Mesenchymal stem cell (in vitro differentiated cells and primary cell): Measurements from ENCODE around the gene YBX3.

Experiments
- DNase-seq: peaks from one replicate; pipeline ENCODE4 v3.0.0-alpha.2; 2013
- H2AFZ ChIP-seq: one replicate; pipeline ENCODE4 v1.6.1; 2013; ENCODE audit warnings: low read depth, mild to moderate bottlenecking, control low read depth, inconsistent platforms, low read length, moderate library complexity
- H2AK5ac ChIP-seq: 2 replicates; pipeline ENCODE4 v1.6.1; 2013; ENCODE audit warnings: low read length, moderate library complexity, mild to moderate bottlenecking, inconsistent platforms; ENCODE audit not compliant: severe bottlenecking
- H2BK120ac ChIP-seq: one replicate; pipeline ENCODE4 v1.6.1; 2013; ENCODE audit warnings: low read depth, mild to moderate bottlenecking, inconsistent platforms, low read length, moderate library complexity
- H2BK12ac ChIP-seq, 2 experiments: one replicate each; pipeline ENCODE4 v1.6.1; 2013; ENCODE audit warnings: inconsistent platforms in 2 of 2, low read length in 2 of 2, mild to moderate bottlenecking in 2 of 2, moderate library complexity in 2 of 2, control low read depth in 1 of 2
- H2BK15ac ChIP-seq: one replicate; pipeline ENCODE4 v1.6.1; 2013; ENCODE audit warnings: mild to moderate bottlenecking, low read depth, inconsistent platforms; ENCODE audit not compliant: poor library complexity, severe bottlenecking
- H2BK5ac ChIP-seq: 2 replicates; pipeline ENCODE4 v1.6.1; 2013; ENCODE audit warnings: low read depth, mild to moderate bottlenecking, low read length, control low read depth, inconsistent platforms; ENCODE audit not compliant: poor library complexity, severe bottlenecking
- H3K14ac ChIP-seq, 2 experiments: one replicate each; pipeline ENCODE4 v1.6.1; 2013; ENCODE audit warnings: inconsistent platforms in 2 of 2, low read length in 2 of 2, control low read depth in 1 of 2, mild to moderate bottlenecking in 1 of 2, moderate library complexity in 1 of 2
- H3K18ac ChIP-seq, 2 experiments: one replicate each; pipeline ENCODE4 v1.6.1; 2013; ENCODE audit warnings: inconsistent platforms in 2 of 2, low read length in 2 of 2, control low read depth in 1 of 2, low read depth in 1 of 2, mild to moderate bottlenecking in 1 of 2
- H3K23ac ChIP-seq, 2 experiments: one replicate each; pipeline ENCODE4 v1.6.1; 2013; ENCODE audit warnings: inconsistent platforms in 2 of 2, low read length in 2 of 2, mild to moderate bottlenecking in 2 of 2, moderate library complexity in 2 of 2, control low read depth in 1 of 2
- H3K27ac ChIP-seq: 2 replicates; pipeline ENCODE4 v1.5.1; 2013; ENCODE audit warnings: mild to moderate bottlenecking, moderate library complexity, low read length, control low read depth, inconsistent platforms; ENCODE audit not compliant: poor library complexity, severe bottlenecking
- H3K27me3 ChIP-seq, 2 experiments: 2 replicates each; pipeline versions ENCODE4 v1.6.1 to v1.7.0; 2013; ENCODE audit warnings: low read length in 2 of 2, mild to moderate bottlenecking in 2 of 2, moderate library complexity in 2 of 2, control low read depth in 1 of 2, inconsistent platforms in 1 of 2; ENCODE audit not compliant: control insufficient read depth in 1 of 2, insufficient read depth in 1 of 2
- H3K36me3 ChIP-seq, 2 experiments: 2 replicates each; pipeline versions ENCODE4 v1.6.1 to v1.7.0; 2013; ENCODE audit warnings: low read length in 2 of 2, control low read depth in 1 of 2, inconsistent platforms in 1 of 2, low read depth in 1 of 2, mild to moderate bottlenecking in 1 of 2; ENCODE audit not compliant: insufficient read depth in 2 of 2, control insufficient read depth in 1 of 2
- H3K4ac ChIP-seq, 2 experiments: one replicate each; pipeline ENCODE4 v1.6.1; 2013; ENCODE audit warnings: inconsistent platforms in 2 of 2, low read length in 2 of 2, mild to moderate bottlenecking in 2 of 2, moderate library complexity in 2 of 2, control low read depth in 1 of 2, low read depth in 1 of 2
- H3K4me1 ChIP-seq: 2 replicates; pipeline ENCODE4 v1.6.1; 2013; ENCODE audit warnings: low read depth, low read length, control low read depth; ENCODE audit not compliant: control insufficient read depth, insufficient read depth
- H3K4me2 ChIP-seq: 2 replicates; pipeline ENCODE4 v1.6.1; 2013; ENCODE audit warnings: low read length, mild to moderate bottlenecking, inconsistent platforms; ENCODE audit not compliant: poor library complexity, severe bottlenecking
- H3K4me3 ChIP-seq, 2 experiments: 2 replicates each; pipeline versions ENCODE4 v1.5.1 to v1.7.0; 2013; ENCODE audit warnings: low read length in 2 of 2, mild to moderate bottlenecking in 2 of 2, control low read depth in 1 of 2, low read depth in 1 of 2; ENCODE audit not compliant: insufficient read depth in 1 of 2
- H3K79me1 ChIP-seq: replicated peaks from 2 replicates; pipeline ENCODE4 v1.6.1; 2013; ENCODE audit warnings: mild to moderate bottlenecking, control low read depth, low read length, inconsistent platforms; ENCODE audit not compliant: poor library complexity, severe bottlenecking
- H3K9ac ChIP-seq: 2 replicates; pipeline ENCODE4 v1.7.0; 2013; ENCODE audit warnings: mild to moderate bottlenecking, low read length, moderate library complexity
- H3K9me3 ChIP-seq: 2 replicates; pipeline ENCODE4 v1.7.0; 2013; ENCODE audit warnings: mild to moderate bottlenecking, low read length; ENCODE audit not compliant: control insufficient read depth
- H4K8ac ChIP-seq: one replicate; pipeline ENCODE4 v1.6.1; 2013; ENCODE audit warnings: inconsistent platforms, mild to moderate bottlenecking, low read length, moderate library complexity
- H4K91ac ChIP-seq: one replicate; pipeline ENCODE4 v1.6.1; 2013; ENCODE audit warnings: mild to moderate bottlenecking, low read length, inconsistent platforms
- WGBS: methylation state at CpG from one replicate; pipeline ENCODE4 v1.1.7; 2013; ENCODE audit warnings: mixed read lengths; 5-methylcytosine and 5-hydroxymethylcytosine counted together

The YBX3 gene

DNA sequence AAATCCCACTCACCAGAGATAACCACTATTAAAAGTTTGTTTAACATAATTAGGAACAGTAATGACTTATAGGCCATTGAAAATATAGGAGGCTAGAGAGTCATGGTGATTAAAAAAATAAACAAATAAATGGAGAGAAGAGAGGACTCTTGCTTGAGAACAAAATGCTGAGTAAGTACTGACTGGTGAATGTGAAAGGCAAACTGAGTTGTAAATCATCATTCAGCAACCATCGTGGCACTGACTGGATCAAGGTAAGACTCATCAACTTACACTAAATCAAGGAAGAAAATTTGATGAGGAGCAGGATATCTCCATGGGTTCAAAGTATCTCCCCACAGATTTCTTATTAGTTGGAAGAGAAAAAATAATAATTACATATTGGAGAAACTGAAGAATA lies 14.1 kb upstream of the YBX3 start:
- WGBS = no CpG with 5 or more reads among the region's 1 CpG

DNA sequence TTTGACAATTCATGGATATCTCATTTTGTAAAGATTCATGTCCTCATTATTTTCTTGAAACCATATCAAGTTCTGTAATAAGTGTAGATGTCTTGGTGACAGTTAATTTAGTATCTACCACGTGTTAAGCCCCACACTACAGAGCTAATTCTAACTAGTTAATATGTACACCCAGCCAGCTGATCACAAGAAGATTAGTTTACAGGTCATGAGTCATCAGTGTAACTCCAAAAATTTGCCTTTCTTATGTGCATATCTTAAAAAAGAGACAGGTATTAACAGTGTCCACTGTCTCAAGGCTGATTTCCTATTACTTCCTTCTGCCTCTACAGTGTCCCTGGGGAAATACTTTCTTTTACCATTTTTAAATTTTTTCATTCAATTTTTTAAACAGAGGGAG lies 13.3 kb upstream of the YBX3 start:
- no peak overlapping the region for H2BK120ac ChIP-seq
- H3K4me1 ChIP-seq = peaks cover 1% of the 10 kb centered on the region

More for the DNA sequence above, 14.1 kb upstream of the YBX3 start:
- Histone ChIP-seq H2BK120ac (no peak overlapping the region), H3K9ac (no peak overlapping the region), H3K4me2 (no peak overlapping the region), H2BK5ac (no peak overlapping the region), H3K18ac (no peak overlapping the region), H4K91ac (no peak overlapping the region), H3K27me3 (peaks cover 5 to 12% of the 10 kb centered on the region in 2 experiments), H3K23ac (no peak overlapping the region), H3K4me3 (no peak overlapping the region), H3K4ac (no peak overlapping the region), H3K9me3 (no peaks in the 10 kb centered on the region), H3K36me3 (no peaks in the 10 kb centered on the region), H3K4me1 (peaks cover 1% of the 10 kb centered on the region), H4K8ac (no peak overlapping the region), H2AFZ (no peak overlapping the region), H2BK15ac (no peak overlapping the region), H3K79me1 (no peaks in the 10 kb centered on the region), H2BK12ac (no peak overlapping the region), H3K14ac (no peak overlapping the region), H2AK5ac (no peak overlapping the region), H3K27ac (no peak overlapping the region)
- no peak for DNase-seq

DNA sequence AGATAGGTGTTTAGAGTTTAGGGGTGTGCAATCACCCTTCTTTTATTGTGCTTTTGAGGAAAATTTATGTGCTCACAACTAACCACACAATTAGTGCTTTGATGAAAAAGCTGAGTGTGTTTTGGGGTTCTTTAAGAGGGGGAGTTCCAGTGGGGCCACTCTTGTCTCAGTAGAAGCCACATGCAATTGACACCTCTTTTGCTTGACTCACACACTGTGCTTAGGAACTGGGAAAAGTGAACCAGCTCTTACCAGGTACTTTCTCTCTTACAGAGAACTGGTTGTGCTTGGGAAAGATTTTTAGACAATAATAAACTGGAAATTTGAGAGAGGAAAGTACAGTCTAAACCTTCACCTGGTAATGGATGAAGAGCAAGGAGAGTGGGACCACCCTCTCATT lies 12.3 kb upstream of the YBX3 start:
- DNase-seq = no peak
- Histone ChIP-seq H2AK5ac (no peak overlapping the region), H4K8ac (no peak overlapping the region), H4K91ac (no peak overlapping the region), H3K9ac (no peak overlapping the region), H3K79me1 (no peaks in the 10 kb centered on the region), H3K4me2 (no peak overlapping the region), H3K23ac (no peak overlapping the region), H2BK5ac (no peak overlapping the region), H3K4ac (no peak overlapping the region), H3K27me3 (peaks cover 5 to 12% of the 10 kb centered on the region in 2 experiments), H3K9me3 (no peaks in the 10 kb centered on the region), H2BK120ac (no peak overlapping the region), H3K18ac (no peak overlapping the region), H3K4me3 (no peak overlapping the region), H2BK15ac (no peak overlapping the region), H3K36me3 (no peaks in the 10 kb centered on the region), H3K14ac (no peak overlapping the region), H2AFZ (no peak overlapping the region), H3K4me1 (peaks cover 1% of the 10 kb centered on the region), H2BK12ac (no peak overlapping the region), H3K27ac (no peak overlapping the region)

More for the DNA sequence above, 13.3 kb upstream of the YBX3 start:
- Histone ChIP-seq H2BK12ac (no peak overlapping the region), H3K27me3 (peaks cover 5 to 12% of the 10 kb centered on the region in 2 experiments), H2AK5ac (no peak overlapping the region), H4K8ac (no peak overlapping the region), H3K9me3 (no peaks in the 10 kb centered on the region), H2AFZ (no peak overlapping the region), H2BK5ac (no peak overlapping the region), H3K79me1 (no peaks in the 10 kb centered on the region), H4K91ac (no peak overlapping the region), H3K4me2 (no peak overlapping the region), H3K27ac (no peak overlapping the region), H3K4me3 (no peak overlapping the region), H3K9ac (no peak overlapping the region), H3K23ac (no peak overlapping the region), H3K36me3 (no peaks in the 10 kb centered on the region), H3K14ac (no peak overlapping the region), H3K18ac (no peak overlapping the region), H3K4ac (no peak overlapping the region), H2BK15ac (no peak overlapping the region)
- WGBS = no CpG with 5 or more reads among the region's 1 CpG
- DNase-seq = no peak

DNA sequence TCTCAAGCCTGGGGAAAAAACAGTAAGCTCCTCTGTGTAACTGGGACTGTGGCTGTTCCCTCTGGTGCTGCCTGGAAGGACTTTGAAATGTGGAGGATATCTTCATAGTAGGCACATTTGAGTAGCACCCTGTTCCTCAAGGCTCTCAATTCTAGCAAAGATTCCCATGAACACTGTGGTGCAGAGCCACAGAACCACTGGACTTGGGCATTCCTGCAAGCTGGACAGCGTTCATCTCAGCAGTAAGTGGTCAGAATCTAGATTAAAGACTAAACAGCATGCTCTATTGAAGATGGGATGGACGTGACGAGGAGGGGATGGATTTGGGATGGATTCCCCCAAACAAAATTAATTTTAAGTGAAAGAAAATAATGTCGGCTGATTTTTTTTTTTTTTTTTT lies 9.4 kb upstream of the YBX3 start:
- Histone ChIP-seq H3K9ac (no peak overlapping the region), H3K36me3 (no peaks in the 10 kb centered on the region), H2BK15ac (no peak overlapping the region), H2BK12ac (no peak overlapping the region), H3K4ac (no peak overlapping the region), H3K79me1 (no peaks in the 10 kb centered on the region), H3K9me3 (no peaks in the 10 kb centered on the region), H2BK5ac (no peak overlapping the region), H2AK5ac (no peak overlapping the region), H3K23ac (no peak overlapping the region), H4K8ac (no peak overlapping the region), H3K27me3 (peaks cover 5 to 12% of the 10 kb centered on the region in 2 experiments), H3K27ac (no peak overlapping the region), H2AFZ (no peak overlapping the region), H3K4me1 (no peaks in the 10 kb centered on the region), H3K18ac (no peak overlapping the region), H2BK120ac (no peak overlapping the region), H3K4me3 (no peak overlapping the region), H4K91ac (no peak overlapping the region), H3K14ac (no peak overlapping the region), H3K4me2 (no peak overlapping the region)
- DNase-seq = no peak
- WGBS = 95% methylated on average over 1 of the region's 4 CpGs
